IMR-90 (cell line): ENCODE measurements around the gene KCNE5. TPM values are rescaled to one million over a fixed set of nuclear protein-coding genes. Genes with fewer than 3 reads are reported as not detected.

ENCODE experiments used
- ATAC-seq: fragments of 200-7000 bp; cut with Tn5 transposase; 2 replicates; pipeline ENCODE4 v1.9.1; 2020; ENCODE audit warnings: low read depth, mild to moderate bottlenecking, moderate library complexity
- BruUV-seq: library from RNA; stranded (reverse); fragments of 400-500 nt; replicated peaks from 2 replicates; lab custom pipeline; 2021; lab: Mats Ljungman, UMichigan
- CTCF ChIA-PET: fragments of 300-600 bp; formaldehyde crosslinking; extraction: SDS; loops from one replicate; lab custom pipeline; 2021; ENCODE audit warnings: antibody characterized with exemption; lab: Yijun Ruan, JAX
- POLR2A ChIA-PET: fragments of 300-600 bp; sonication (Branson Sonifier 250); formaldehyde crosslinking; loops from one replicate; lab custom pipeline; 2022; ENCODE audit warnings: antibody characterized with exemption; ENCODE audit not compliant: unreplicated experiment; lab: Charles Lee
- DNase-seq: peaks from one replicate; pipeline ENCODE4 v3.0.0; 2013
- H2AFZ ChIP-seq: replicated peaks from 2 replicates; pipeline ENCODE3; 2013; ENCODE audit warnings: low read length, mild to moderate bottlenecking; ENCODE audit not compliant: poor library complexity
- H2AK5ac ChIP-seq: 2 replicates; pipeline ENCODE4 v1.6.1; 2013; ENCODE audit warnings: low read depth, low read length, inconsistent platforms
- H2AK9ac ChIP-seq: replicated peaks from 2 replicates; pipeline ENCODE3; 2013; ENCODE audit warnings: mild to moderate bottlenecking, low read depth, low read length, moderate library complexity; ENCODE audit not compliant: poor library complexity
- H2BK120ac ChIP-seq: 2 replicates; pipeline ENCODE4 v1.6.1; 2013; ENCODE audit warnings: low read depth, low read length, inconsistent platforms
- H2BK15ac ChIP-seq: 3 replicates; pipeline ENCODE4 v1.6.1; 2013; ENCODE audit warnings: low read depth, low read length, inconsistent platforms
- H2BK20ac ChIP-seq: 2 replicates; pipeline ENCODE4 v1.6.1; 2013; ENCODE audit warnings: low read depth, mild to moderate bottlenecking, inconsistent platforms, low read length, moderate library complexity
- H2BK5ac ChIP-seq: 2 replicates; pipeline ENCODE4 v1.6.1; 2013; ENCODE audit warnings: mild to moderate bottlenecking, low read depth, low read length, inconsistent platforms; ENCODE audit not compliant: poor library complexity, severe bottlenecking
- H3K14ac ChIP-seq: replicated peaks from 2 replicates; pipeline ENCODE4 v1.6.1; 2013; ENCODE audit warnings: low read depth, low read length, inconsistent platforms
- H3K18ac ChIP-seq: 2 replicates; pipeline ENCODE4 v1.6.1; 2013; ENCODE audit warnings: low read depth, low read length, control low read depth
- H3K23ac ChIP-seq: 2 replicates; pipeline ENCODE4 v1.6.1; 2013; ENCODE audit warnings: low read depth, low read length, inconsistent platforms
- H3K27ac ChIP-seq: 2 replicates; pipeline ENCODE4 v1.5.1; 2013; ENCODE audit warnings: mild to moderate bottlenecking, control low read depth, low read length; ENCODE audit not compliant: insufficient read depth
- H3K27me3 ChIP-seq: 2 replicates; pipeline ENCODE4 v1.6.1; 2013; ENCODE audit warnings: low read length; ENCODE audit not compliant: control insufficient read depth, insufficient read depth
- H3K36me3 ChIP-seq: 2 replicates; pipeline ENCODE4 v1.6.1; 2013; ENCODE audit warnings: low read length, mixed read lengths; ENCODE audit not compliant: control insufficient read depth, insufficient read depth
- H3K4ac ChIP-seq: 2 replicates; pipeline ENCODE4 v1.6.1; 2013; ENCODE audit warnings: low read depth, low read length, inconsistent platforms
- H3K4me1 ChIP-seq: 2 replicates; pipeline ENCODE4 v1.6.1; 2013; ENCODE audit warnings: low read length, mixed read lengths; ENCODE audit not compliant: control insufficient read depth, insufficient read depth
- H3K4me2 ChIP-seq: 2 replicates; pipeline ENCODE4 v1.6.1; 2013; ENCODE audit warnings: low read depth, mild to moderate bottlenecking, control low read depth, low read length, moderate library complexity
- H3K4me3 ChIP-seq: 2 replicates; pipeline ENCODE4 v1.5.1; 2013; ENCODE audit warnings: low read depth, mild to moderate bottlenecking, control low read depth, low read length, moderate library complexity; ENCODE audit not compliant: insufficient read depth
- H3K56ac ChIP-seq: 2 replicates; pipeline ENCODE4 v1.6.1; 2013; ENCODE audit warnings: low read length, inconsistent platforms; ENCODE audit not compliant: insufficient read depth; ENCODE audit errors: extremely low read depth
- H3K79me1 ChIP-seq, 2 experiments: 2 replicates each; pipeline ENCODE4 v1.6.1; 2013; ENCODE audit warnings: low read length in 2 of 2, inconsistent platforms in 1 of 2, low read depth in 1 of 2
- H3K9ac ChIP-seq: 2 replicates; pipeline ENCODE4 v1.6.1; 2013; ENCODE audit warnings: low read depth, low read length, control low read depth
- H3K9me1 ChIP-seq: 2 replicates; pipeline ENCODE4 v1.6.1; 2013; ENCODE audit warnings: low read length, inconsistent platforms; ENCODE audit not compliant: insufficient read depth
- H3K9me3 ChIP-seq: 2 replicates; pipeline ENCODE4 v1.6.1; 2013; ENCODE audit warnings: low read length; ENCODE audit not compliant: control insufficient read depth, insufficient read depth
- H4K20me1 ChIP-seq: 2 replicates; pipeline ENCODE4 v1.6.1; 2013; ENCODE audit warnings: low read length, inconsistent platforms; ENCODE audit not compliant: insufficient read depth
- H4K5ac ChIP-seq: 2 replicates; pipeline ENCODE4 v1.6.1; 2013; ENCODE audit warnings: mild to moderate bottlenecking, low read depth, low read length, control low read depth
- H4K8ac ChIP-seq, 2 experiments: 2 replicates each; pipeline ENCODE4 v1.6.1; 2013; ENCODE audit warnings: low read depth in 2 of 2, low read length in 2 of 2, control low read depth in 1 of 2, inconsistent platforms in 1 of 2
- H4K91ac ChIP-seq: 2 replicates; pipeline ENCODE4 v1.6.1; 2013; ENCODE audit warnings: low read depth, low read length, inconsistent platforms; ENCODE audit not compliant: insufficient read depth
- BHLHE40 ChIP-seq: fragments of 150-350 bp; IDR thresholded peaks from 2 replicates; pipeline ENCODE4 v1.6.1; 2016; ENCODE audit warnings: mild to moderate bottlenecking, low read depth, low read length
- FOS ChIP-seq: fragments of 150-350 bp; IDR thresholded peaks from 2 replicates; pipeline ENCODE4 v1.6.1; 2016; ENCODE audit warnings: low read depth, low read length
- POLR2A ChIP-seq: IDR thresholded peaks from 2 replicates; pipeline ENCODE4 v1.6.1; 2012; ENCODE audit warnings: mild to moderate bottlenecking, low read depth, low read length
- RCOR1 ChIP-seq: IDR thresholded peaks from 2 replicates; pipeline ENCODE4 v1.6.1; 2012; ENCODE audit warnings: mild to moderate bottlenecking, low read length, improper control_type of control experiment; ENCODE audit not compliant: insufficient replicate concordance
- WGBS, 2 experiments: methylation state at CpG; one replicate each; pipeline versions ENCODE4 v1.1.5 to v1.1.7; 2013; ENCODE audit warnings: missing lambda C conversion rate in 2 of 2; ENCODE audit not compliant: insufficient read length in 1 of 2; ENCODE audit errors: extremely low coverage in 2 of 2; 5-methylcytosine and 5-hydroxymethylcytosine counted together
- dilution Hi-C: fragments of 300-500 bp; cut with HindIII; formaldehyde crosslinking; loops from one replicate; pipeline ENCODE4 v1.14.3; 2018; ENCODE audit warnings: low sequenced_read_pairs; ENCODE audit not compliant: unreplicated experiment
- in situ Hi-C: fragments of 300-500 bp; cut with MboI; formaldehyde crosslinking; loops from 3 replicates; pipeline ENCODE4 v1.14.3; 2019; ENCODE audit warnings: low sequenced_read_pairs, inconsistent platforms, mixed read lengths
- intact Hi-C: fragments of 100-400 bp; cut with micrococcal nuclease; formaldehyde crosslinking; loops from 2 replicates; pipeline ENCODE4 v1.10.0; 2022
- polyA plus RNA-seq, 3 experiments: library from polyadenylated mRNA; depleted of rRNA; stranded (reverse); fragments of >200 nt; gene quantifications; 2 replicates each; pipeline ENCODE4 v1.2.3, GENCODE V29; 2012; ENCODE audit warnings: low replicate concordance in 1 of 3
- total RNA-seq: library from RNA; depleted of rRNA; stranded (reverse); fragments of >200 nt; gene quantifications from 2 replicates; pipeline ENCODE4 v1.2.3, GENCODE V29; 2012
- TF ChIP-seq, protein P1 (sequence below): conservative IDR thresholded peaks from 2 replicates; pipeline ENCODE4 v1.5.1; 2012; ENCODE audit warnings: mild to moderate bottlenecking, low read depth, low read length, improper control_type of control experiment

The KCNE5 gene
- total and polyA plus RNA-seq, 2 of the 4 experiments (the other 2 are of a cell fraction), result 0.15 to 0.18 TPM

- dilution Hi-C loops, result no loop called here
- Histone ChIP-seq H2BK20ac (no peak overlapping the region), H2BK5ac (no peak overlapping the region), H3K4ac (no peak overlapping the region), H3K4me3 (no peak overlapping the region), H3K27ac (no peak overlapping the region), H4K8ac (no peak overlapping the region), H3K9ac (no peak overlapping the region), H3K27me3 (no peaks in the 10 kb centered on the region; the same call in none of the 2 replicates), H4K91ac (no peak overlapping the region), H3K9me3 (no peaks in the 10 kb centered on the region), H2AK5ac (no peak overlapping the region), H2BK15ac (no peak overlapping the region), H3K36me3 (no peaks in the 10 kb centered on the region), H3K9me1 (no peaks in the 10 kb centered on the region), H3K23ac (no peak overlapping the region), H3K14ac (no peak overlapping the region), H4K5ac (no peak overlapping the region), H2AK9ac (no peak overlapping the region), H4K20me1 (no peaks in the 10 kb centered on the region), H3K4me1 (no peaks in the 10 kb centered on the region), H3K79me1 (no peaks in the 10 kb centered on the region), H2AFZ (no peak overlapping the region), H2BK120ac (no peak overlapping the region), H3K56ac (no peak overlapping the region), H3K4me2 (no peak overlapping the region), H3K18ac (no peak overlapping the region)
- no CpG with 5 or more reads among the region's 4 CpGs for WGBS, 2 experiments
- ATAC-seq, result no peak
- in situ Hi-C loops, result no loop called here
- intact Hi-C loops, result no loop called here
- TF ChIP-seq BHLHE40 (no peak), POLR2A (no peak), FOS (no peak), RCOR1 (no peak)
- TF ChIP-seq, protein P1, sequence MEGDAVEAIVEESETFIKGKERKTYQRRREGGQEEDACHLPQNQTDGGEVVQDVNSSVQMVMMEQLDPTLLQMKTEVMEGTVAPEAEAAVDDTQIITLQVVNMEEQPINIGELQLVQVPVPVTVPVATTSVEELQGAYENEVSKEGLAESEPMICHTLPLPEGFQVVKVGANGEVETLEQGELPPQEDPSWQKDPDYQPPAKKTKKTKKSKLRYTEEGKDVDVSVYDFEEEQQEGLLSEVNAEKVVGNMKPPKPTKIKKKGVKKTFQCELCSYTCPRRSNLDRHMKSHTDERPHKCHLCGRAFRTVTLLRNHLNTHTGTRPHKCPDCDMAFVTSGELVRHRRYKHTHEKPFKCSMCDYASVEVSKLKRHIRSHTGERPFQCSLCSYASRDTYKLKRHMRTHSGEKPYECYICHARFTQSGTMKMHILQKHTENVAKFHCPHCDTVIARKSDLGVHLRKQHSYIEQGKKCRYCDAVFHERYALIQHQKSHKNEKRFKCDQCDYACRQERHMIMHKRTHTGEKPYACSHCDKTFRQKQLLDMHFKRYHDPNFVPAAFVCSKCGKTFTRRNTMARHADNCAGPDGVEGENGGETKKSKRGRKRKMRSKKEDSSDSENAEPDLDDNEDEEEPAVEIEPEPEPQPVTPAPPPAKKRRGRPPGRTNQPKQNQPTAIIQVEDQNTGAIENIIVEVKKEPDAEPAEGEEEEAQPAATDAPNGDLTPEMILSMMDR, result no peak
- no TSS peak for BruUV-seq
- ChIA-PET POLR2A (no interaction called here), CTCF (no interaction called here)
- DNase-seq, result no peak
Observed at GRCh38 chrX:109622270-109622669, 2.7 kb downstream of the KCNE5 start.
